GM23338 (cell line): ENCODE results near the gene TXLNB. TPM values are rescaled to one million over a fixed set of nuclear protein-coding genes. Genes with fewer than 3 reads are reported as not detected.
"Not testable (repeated sequence)": the region's sequence is repeated elsewhere in the genome, so short reads cannot be mapped to it uniquely, and the experiment has no call there.

Experiments used
- ATAC-seq: fragments of 200-7000 bp; cut with Tn5 transposase; 3 replicates; pipeline ENCODE4 v1.9.1; 2020
- DNase-seq: peaks from one replicate; pipeline ENCODE4 v3.0.0-alpha.2; 2015; ENCODE audit warnings: low spot score
- H2AFZ ChIP-seq: fragments of 200-600 bp; sonication (generic); 2 replicates; pipeline ENCODE4 v1.8.0; 2016; ENCODE audit warnings: antibody characterized with exemption, mild to moderate bottlenecking, moderate library complexity
- H3F3A ChIP-seq: fragments of 200-600 bp; sonication (generic); replicated peaks from 2 replicates; pipeline ENCODE4 v1.8.0; 2017; ENCODE audit warnings: antibody characterized with exemption, mixed run types, low read depth
- H3K27ac ChIP-seq: fragments of 200-600 bp; sonication (generic); 2 replicates; pipeline ENCODE4 v1.6.1; 2016; ENCODE audit warnings: low read depth
- H3K27me3 ChIP-seq: fragments of 200-600 bp; sonication (generic); 2 replicates; pipeline ENCODE4 v1.8.0; 2016; ENCODE audit warnings: mild to moderate bottlenecking, mixed run types, moderate library complexity; ENCODE audit not compliant: insufficient read depth
- H3K36me3 ChIP-seq: fragments of 200-600 bp; sonication (generic); 2 replicates; pipeline ENCODE4 v1.8.0; 2016; ENCODE audit warnings: mild to moderate bottlenecking; ENCODE audit not compliant: insufficient read depth
- H3K4me1 ChIP-seq: fragments of 200-600 bp; sonication (generic); 2 replicates; pipeline ENCODE4 v1.8.0; 2016; ENCODE audit warnings: mild to moderate bottlenecking, moderate library complexity; ENCODE audit not compliant: insufficient read depth
- H3K4me2 ChIP-seq: fragments of 200-600 bp; sonication (generic); 2 replicates; pipeline ENCODE4 v1.7.1; 2017; ENCODE audit warnings: mixed run types
- H3K4me3 ChIP-seq: fragments of 200-600 bp; sonication (generic); 2 replicates; pipeline ENCODE4 v1.6.1; 2016; ENCODE audit warnings: mixed run types
- H3K79me2 ChIP-seq: fragments of 200-600 bp; sonication (generic); replicated peaks from 2 replicates; pipeline ENCODE4 v1.8.0; 2017; ENCODE audit warnings: mild to moderate bottlenecking; ENCODE audit not compliant: insufficient read depth
- H3K9me2 ChIP-seq: fragments of 200-600 bp; sonication (generic); 2 replicates; pipeline ENCODE4 v1.8.0; 2017; ENCODE audit not compliant: insufficient read depth
- H4K20me1 ChIP-seq: fragments of 200-600 bp; sonication (generic); replicated peaks from 2 replicates; pipeline ENCODE4 v1.8.0; 2017; ENCODE audit warnings: mild to moderate bottlenecking; ENCODE audit not compliant: insufficient read depth
- H3K27ac Mint-ChIP-seq: 2 replicates; pipeline ENCODE4 v1.8.0; 2020; ENCODE audit warnings: inconsistent platforms, mild to moderate bottlenecking, moderate library complexity, mixed read lengths
- H3K27me3 Mint-ChIP-seq: 3 replicates; pipeline ENCODE4 v1.8.0; 2022; ENCODE audit warnings: low read depth, mild to moderate bottlenecking, moderate library complexity, mixed read lengths, inconsistent platforms; ENCODE audit not compliant: insufficient read depth, poor library complexity
- H3K36me3 Mint-ChIP-seq: 3 replicates; pipeline ENCODE4 v1.8.0; 2021; ENCODE audit warnings: low read depth, mild to moderate bottlenecking, inconsistent platforms, moderate library complexity, mixed read lengths
- H3K4me1 Mint-ChIP-seq: 3 replicates; pipeline ENCODE4 v1.8.0; 2020; ENCODE audit warnings: mild to moderate bottlenecking, inconsistent platforms, mixed read lengths
- H3K4me3 Mint-ChIP-seq: 3 replicates; pipeline ENCODE4 v1.8.0; 2021; ENCODE audit warnings: moderate library complexity, mild to moderate bottlenecking, inconsistent platforms, mixed read lengths
- H3K9me3 Mint-ChIP-seq: 3 replicates; pipeline ENCODE4 v1.8.0; 2020; ENCODE audit warnings: moderate library complexity, mild to moderate bottlenecking, inconsistent platforms, mixed read lengths
- CTCF ChIP-seq, 2 experiments: fragments of 200-600 bp in 1 of 2; sonication (generic) in 1 of 2; conservative IDR thresholded peaks; 2 replicates each; pipeline versions ENCODE4 v1.5.1 to v1.6.1; 2016 to 2017; ENCODE audit warnings: antibody characterized with exemption in 2 of 2, low read depth in 2 of 2, mild to moderate bottlenecking in 2 of 2, moderate library complexity in 1 of 2
- ZNF331 ChIP-seq: fragments of 250-450 bp; sonication (Bioruptor Pico); IDR thresholded peaks from 2 replicates; pipeline ENCODE4 v1.5.0; 2020; ENCODE audit warnings: low read depth, mild to moderate bottlenecking, moderate library complexity
- polyA plus RNA-seq: library from polyadenylated mRNA; unstranded; fragments of >200 nt; fragmentation: Nextera tagmentation; extraction: Ambion mirVana; gene quantifications from 2 replicates; pipeline ENCODE4 v1.2.1, GENCODE V29; 2016
- total RNA-seq: library from RNA; depleted of rRNA; stranded (reverse); fragments of >200 nt; shearing (Covaris generic); gene quantifications from 2 replicates; pipeline ENCODE4 v1.2.3, GENCODE V29; 2014
- TF ChIP-seq, protein P1 (sequence below): fragments of 250-450 bp; sonication (Bioruptor Pico); IDR thresholded peaks from 2 replicates; pipeline ENCODE4 v1.5.0; 2020; ENCODE audit warnings: mild to moderate bottlenecking, moderate library complexity

Gene TXLNB
- total and polyA plus RNA-seq, 2 experiments from 2014 or later, result 0.11 to 0.28 TPM

DNA sequence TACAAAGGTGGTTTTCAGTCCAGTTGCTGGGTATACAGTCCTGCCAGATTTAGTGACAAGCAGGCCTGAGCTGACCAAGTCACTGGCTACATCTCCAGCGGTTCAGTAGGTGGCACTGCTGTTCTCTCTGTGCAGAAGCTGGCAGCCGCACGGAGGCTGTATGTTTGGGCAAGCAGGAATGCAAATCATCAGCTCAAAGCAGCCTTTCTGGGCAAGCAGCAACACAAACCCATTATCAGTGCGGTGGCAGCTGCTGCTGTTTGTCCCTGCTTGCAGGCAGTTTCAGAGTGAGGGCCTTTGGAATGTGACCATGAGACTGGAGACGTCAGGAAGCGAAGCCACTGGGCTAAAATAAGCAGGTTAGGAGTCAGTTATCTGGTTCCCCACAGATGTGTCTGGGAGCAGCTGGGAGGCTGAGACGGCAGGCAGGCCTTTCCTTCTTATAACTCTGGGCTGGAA lies 72.5 kb downstream of the TXLNB start:
- Mint-ChIP-seq H3K4me1 (peaks cover 5% of the 10 kb centered on the region), H3K36me3 (0 out of 3 replicates have a peak, but pooled peaks cover 3% of the 10 kb centered on the region), H3K27ac (peak overlapping the region; percentile 80), H3K27me3 (peaks cover 2% of the 10 kb centered on the region), H3K4me3 (no peak overlapping the region), H3K9me3 (peaks cover 4% of the 10 kb centered on the region; the same call in 2 of the 3 replicates)
- Histone ChIP-seq H4K20me1 (no peaks in the 10 kb centered on the region), H3F3A (no peaks in the 10 kb centered on the region), H3K4me1 (no peaks in the 10 kb centered on the region), H3K4me3 (no peak overlapping the region), H3K36me3 (no peaks in the 10 kb centered on the region), H2AFZ (no peak overlapping the region; the same call in 1 of the 2 replicates), H3K9me2 (no peaks in the 10 kb centered on the region), H3K79me2 (no peaks in the 10 kb centered on the region), H3K27ac (no peak overlapping the region), H3K27me3 (no peaks in the 10 kb centered on the region), H3K4me2 (no peak overlapping the region)
- TF ChIP-seq, protein P1, sequence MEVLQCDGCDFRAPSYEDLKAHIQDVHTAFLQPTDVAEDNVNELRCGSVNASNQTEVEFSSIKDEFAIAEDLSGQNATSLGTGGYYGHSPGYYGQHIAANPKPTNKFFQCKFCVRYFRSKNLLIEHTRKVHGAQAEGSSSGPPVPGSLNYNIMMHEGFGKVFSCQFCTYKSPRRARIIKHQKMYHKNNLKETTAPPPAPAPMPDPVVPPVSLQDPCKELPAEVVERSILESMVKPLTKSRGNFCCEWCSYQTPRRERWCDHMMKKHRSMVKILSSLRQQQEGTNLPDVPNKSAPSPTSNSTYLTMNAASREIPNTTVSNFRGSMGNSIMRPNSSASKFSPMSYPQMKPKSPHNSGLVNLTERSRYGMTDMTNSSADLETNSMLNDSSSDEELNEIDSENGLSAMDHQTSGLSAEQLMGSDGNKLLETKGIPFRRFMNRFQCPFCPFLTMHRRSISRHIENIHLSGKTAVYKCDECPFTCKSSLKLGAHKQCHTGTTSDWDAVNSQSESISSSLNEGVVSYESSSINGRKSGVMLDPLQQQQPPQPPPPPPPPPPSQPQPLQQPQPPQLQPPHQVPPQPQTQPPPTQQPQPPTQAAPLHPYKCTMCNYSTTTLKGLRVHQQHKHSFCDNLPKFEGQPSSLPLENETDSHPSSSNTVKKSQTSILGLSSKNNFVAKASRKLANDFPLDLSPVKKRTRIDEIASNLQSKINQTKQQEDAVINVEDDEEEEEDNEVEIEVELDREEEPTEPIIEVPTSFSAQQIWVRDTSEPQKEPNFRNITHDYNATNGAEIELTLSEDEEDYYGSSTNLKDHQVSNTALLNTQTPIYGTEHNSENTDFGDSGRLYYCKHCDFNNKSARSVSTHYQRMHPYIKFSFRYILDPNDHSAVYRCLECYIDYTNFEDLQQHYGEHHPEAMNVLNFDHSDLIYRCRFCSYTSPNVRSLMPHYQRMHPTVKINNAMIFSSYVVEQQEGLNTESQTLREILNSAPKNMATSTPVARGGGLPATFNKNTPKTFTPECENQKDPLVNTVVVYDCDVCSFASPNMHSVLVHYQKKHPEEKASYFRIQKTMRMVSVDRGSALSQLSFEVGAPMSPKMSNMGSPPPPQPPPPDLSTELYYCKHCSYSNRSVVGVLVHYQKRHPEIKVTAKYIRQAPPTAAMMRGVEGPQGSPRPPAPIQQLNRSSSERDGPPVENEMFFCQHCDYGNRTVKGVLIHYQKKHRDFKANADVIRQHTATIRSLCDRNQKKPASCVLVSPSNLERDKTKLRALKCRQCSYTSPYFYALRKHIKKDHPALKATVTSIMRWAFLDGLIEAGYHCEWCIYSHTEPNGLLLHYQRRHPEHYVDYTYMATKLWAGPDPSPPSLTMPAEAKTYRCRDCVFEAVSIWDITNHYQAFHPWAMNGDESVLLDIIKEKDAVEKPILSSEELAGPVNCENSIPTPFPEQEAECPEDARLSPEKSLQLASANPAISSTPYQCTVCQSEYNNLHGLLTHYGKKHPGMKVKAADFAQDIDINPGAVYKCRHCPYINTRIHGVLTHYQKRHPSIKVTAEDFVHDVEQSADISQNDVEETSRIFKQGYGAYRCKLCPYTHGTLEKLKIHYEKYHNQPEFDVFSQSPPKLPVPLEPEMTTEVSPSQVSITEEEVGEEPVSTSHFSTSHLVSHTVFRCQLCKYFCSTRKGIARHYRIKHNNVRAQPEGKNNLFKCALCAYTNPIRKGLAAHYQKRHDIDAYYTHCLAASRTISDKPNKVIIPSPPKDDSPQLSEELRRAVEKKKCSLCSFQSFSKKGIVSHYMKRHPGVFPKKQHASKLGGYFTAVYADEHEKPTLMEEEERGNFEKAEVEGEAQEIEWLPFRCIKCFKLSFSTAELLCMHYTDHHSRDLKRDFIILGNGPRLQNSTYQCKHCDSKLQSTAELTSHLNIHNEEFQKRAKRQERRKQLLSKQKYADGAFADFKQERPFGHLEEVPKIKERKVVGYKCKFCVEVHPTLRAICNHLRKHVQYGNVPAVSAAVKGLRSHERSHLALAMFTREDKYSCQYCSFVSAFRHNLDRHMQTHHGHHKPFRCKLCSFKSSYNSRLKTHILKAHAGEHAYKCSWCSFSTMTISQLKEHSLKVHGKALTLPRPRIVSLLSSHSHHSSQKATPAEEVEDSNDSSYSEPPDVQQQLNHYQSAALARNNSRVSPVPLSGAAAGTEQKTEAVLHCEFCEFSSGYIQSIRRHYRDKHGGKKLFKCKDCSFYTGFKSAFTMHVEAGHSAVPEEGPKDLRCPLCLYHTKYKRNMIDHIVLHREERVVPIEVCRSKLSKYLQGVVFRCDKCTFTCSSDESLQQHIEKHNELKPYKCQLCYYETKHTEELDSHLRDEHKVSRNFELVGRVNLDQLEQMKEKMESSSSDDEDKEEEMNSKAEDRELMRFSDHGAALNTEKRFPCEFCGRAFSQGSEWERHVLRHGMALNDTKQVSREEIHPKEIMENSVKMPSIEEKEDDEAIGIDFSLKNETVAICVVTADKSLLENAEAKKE (CRISPR knock-in tag), result peak; percentile 51; the same call in 1 of the 2 replicates
- TF ChIP-seq CTCF (conservative IDR thresholded peaks at IDR 0.05; ENCODE audit: low read depth in 2 of 2) (peak; percentile 65 to 96), ZNF331 (CRISPR knock-in tag) (no peak)
- DNase-seq (peak; percentile 86), ATAC-seq (peak; percentile 100)

- not testable (repeated sequence) for H3K27ac ChIP-seq, ATAC-seq, H3K27me3 Mint-ChIP-seq, DNase-seq, H3K27ac Mint-ChIP-seq, H3K27me3 ChIP-seq, H3K4me3 ChIP-seq, H3K4me1 Mint-ChIP-seq, H3K4me1 ChIP-seq, H4K20me1 ChIP-seq, H2AFZ ChIP-seq, H3K9me2 ChIP-seq, H3K4me3 Mint-ChIP-seq, H3K4me2 ChIP-seq, H3K79me2 ChIP-seq, H3F3A ChIP-seq
- Mint-ChIP-seq H3K9me3 (peaks cover 48% of the 10 kb centered on the region), H3K36me3 (peaks cover 23% of the 10 kb centered on the region)
- H3K36me3 ChIP-seq, result peaks cover 12% of the 10 kb centered on the region; the same call in 1 of the 2 replicates
Observed at GRCh38 chr6:139212460-139212859, 79.3 kb downstream of the TXLNB start.

GRCh38 chr6:139210766-139211165 lies 81.0 kb downstream of the TXLNB start:
- H3K4me2 ChIP-seq, H2AFZ ChIP-seq, H3K79me2 ChIP-seq, H3K4me3 ChIP-seq, H3K4me3 Mint-ChIP-seq, DNase-seq, H4K20me1 ChIP-seq, H3F3A ChIP-seq, ATAC-seq, H3K4me1 Mint-ChIP-seq, H3K27me3 Mint-ChIP-seq, H3K27ac ChIP-seq, H3K9me2 ChIP-seq, H3K4me1 ChIP-seq, H3K27me3 ChIP-seq, H3K27ac Mint-ChIP-seq: not testable (repeated sequence)
- H3K36me3 ChIP-seq, result peaks cover 13% of the 10 kb centered on the region; the same call in 1 of the 2 replicates
- peaks cover 55% of the 10 kb centered on the region for H3K9me3 Mint-ChIP-seq
- peaks cover 29% of the 10 kb centered on the region for H3K36me3 Mint-ChIP-seq
